GM18868 (cell line): Measurements from ENCODE around the gene LCA5L.
"Not testable (repeated sequence)": the region's sequence is repeated elsewhere in the genome, so short reads cannot be mapped to it uniquely, and the experiment has no call there.

Source experiments
- ATAC-seq: cut with Tn5 transposase; IDR thresholded peaks from one replicate; pipeline ENCODE4 v1.9.1; 2021; ENCODE audit warnings: mild to moderate bottlenecking, moderate library complexity; ENCODE audit not compliant: unreplicated experiment

The LCA5L gene

GRCh38 chr21:39388038-39388810, 57.4 kb downstream of the LCA5L start:
- ATAC-seq: peak; percentile 85

- ATAC-seq: peak; percentile 54
Measured at GRCh38 chr21:39387461-39388037, 58.0 kb downstream of the LCA5L start.

- ATAC-seq: no peak
Measured at GRCh38 chr21:39386899-39387298, 58.7 kb downstream of the LCA5L start.

- ATAC-seq: no peak
Measured at GRCh38 chr21:39386194-39386593, 59.4 kb downstream of the LCA5L start.

- no peak for ATAC-seq
Measured at GRCh38 chr21:39385299-39386145, 60.1 kb downstream of the LCA5L start.

- no peak for ATAC-seq
Measured at GRCh38 chr21:39384674-39385298, 60.8 kb downstream of the LCA5L start.

- ATAC-seq: not testable (repeated sequence)
Measured at GRCh38 chr21:39382096-39382495, 63.5 kb downstream of the LCA5L start.

GRCh38 chr21:39381009-39381408, 64.6 kb downstream of the LCA5L start:
- no peak for ATAC-seq

- peak; percentile 98 for ATAC-seq
Measured at GRCh38 chr21:39379986-39380891, 65.3 kb downstream of the LCA5L start.

GRCh38 chr21:39377444-39378050, 68.0 kb downstream of the LCA5L start:
- ATAC-seq: no peak

GRCh38 chr21:39375446-39375845, 70.1 kb downstream of the LCA5L start:
- no peak for ATAC-seq

- no peak for ATAC-seq
Measured at GRCh38 chr21:39374046-39374445, 71.5 kb downstream of the LCA5L start.

- ATAC-seq: peak; percentile 78
Measured at GRCh38 chr21:39373634-39374033, 71.9 kb downstream of the LCA5L start.

GRCh38 chr21:39369896-39370288, 75.7 kb downstream of the LCA5L start:
- ATAC-seq: not testable (repeated sequence)

- no peak for ATAC-seq
Measured at GRCh38 chr21:39367783-39368182, 77.8 kb downstream of the LCA5L start.

- ATAC-seq: no peak
Measured at GRCh38 chr21:39366563-39366962, 79.0 kb downstream of the LCA5L start.

GRCh38 chr21:39364949-39365348, 80.6 kb downstream of the LCA5L start:
- ATAC-seq: no peak

GRCh38 chr21:39363607-39364555, 81.7 kb downstream of the LCA5L start:
- no peak for ATAC-seq

GRCh38 chr21:39362733-39363132, 82.8 kb downstream of the LCA5L start:
- ATAC-seq: no peak
